WI38 (cell line): Measurements from ENCODE around the gene NEMP1.

Experiments used
- H3K4me3 ChIP-seq: 2 replicates; pipeline ENCODE4 v1.5.1; 2011; ENCODE audit warnings: low read depth, mild to moderate bottlenecking, control low read depth, low read length
- CTCF ChIP-seq: IDR thresholded peaks from 2 replicates; pipeline ENCODE4 v1.5.1; 2012; ENCODE audit warnings: low read depth, mild to moderate bottlenecking, control low read depth, low read length

Gene NEMP1

GRCh38 chr12:57092529-57092862 is 13.9 kb upstream of the NEMP1 start:
- peak overlapping the region; percentile 8; the same call in 1 of the 2 replicates for H3K4me3 ChIP-seq
- TF ChIP-seq CTCF: no peak

GRCh38 chr12:57091638-57092528 is 13.3 kb upstream of the NEMP1 start:
- H3K4me3 ChIP-seq: peak overlapping the region; percentile 98
- no peak for TF ChIP-seq CTCF

GRCh38 chr12:57090924-57091637 is 12.5 kb upstream of the NEMP1 start:
- H3K4me3 ChIP-seq: peak overlapping the region; percentile 98
- TF ChIP-seq CTCF: no peak

- TF ChIP-seq CTCF: no peak
- peak overlapping the region; percentile 98 for H3K4me3 ChIP-seq
These were observed 11.9 kb upstream of the NEMP1 start for GRCh38 chr12:57090490-57090889.

GRCh38 chr12:57089271-57090245 is 11.0 kb upstream of the NEMP1 start:
- no peak for TF ChIP-seq CTCF
- H3K4me3 ChIP-seq: peak overlapping the region; percentile 98

- peak within 1 kb of the TSS; percentile 98 for H3K4me3 ChIP-seq
- no peak for TF ChIP-seq CTCF
These were observed 10.0 kb upstream of the NEMP1 start, which contains the start of gene NAB2 for GRCh38 chr12:57088354-57089270. TSS of gene NAB2 (plus strand) at chr12:57089114. CDS start at chr12:57089272, 158 bp downstream.
